Measurements from ENCODE around the gene PAX2. TPM values are rescaled to one million over a fixed set of nuclear protein-coding genes. Genes with fewer than 3 reads are reported as not detected.
A peak's percentile ranks its signal among the peaks of the same experiment; 100 is the strongest.

PAX2 gene
- total and polyA plus RNA-seq, 4 donors: not detected

- H3K4me3 ChIP-seq (ENCODE audit: low read depth in 1 of 3, low read length in 3 of 3): no peak overlapping the region
- no peaks in the 10 kb centered on the region for H3K36me3 ChIP-seq (ENCODE audit: control insufficient read depth in 4 of 4, insufficient read depth in 3 of 4, low read depth in 1 of 4, low read length in 3 of 4)
- no peak for DNase-seq (ENCODE audit: low spot score)
- no peak overlapping the region for H3K9ac ChIP-seq (ENCODE audit: low read depth in 1 of 2, low read length in 2 of 2)
- no peak overlapping the region for H3K27ac ChIP-seq (ENCODE audit: low read depth in 1 of 2, low read length in 2 of 2)
- no peaks in the 10 kb centered on the region for H3K27me3 ChIP-seq (ENCODE audit: control insufficient read depth in 4 of 4, insufficient read depth in 4 of 4, low read length in 3 of 4)
- peaks cover 2 to 20% (median 15%) of the 10 kb centered on the region in 4 donors for H3K4me1 ChIP-seq (ENCODE audit: control insufficient read depth in 4 of 4, insufficient read depth in 4 of 4, low read length in 3 of 4)
- WGBS: 43% methylated on average over 5 of the region's 5 CpGs
- TF ChIP-seq HNF4A (conservative IDR thresholded peaks at IDR 0.05) (peak; percentile 75 to 79), JUND (IDR thresholded peaks at IDR 0.05) (no peak), YY1 (IDR thresholded peaks at IDR 0.05) (no peak), NR2F2 (IDR thresholded peaks at IDR 0.05) (peak; percentile 27), GABPA (IDR thresholded peaks at IDR 0.05 in 1 of 2, conservative IDR thresholded peaks at IDR 0.05 in 1 of 2) (no peak), FOXA2 (IDR thresholded peaks at IDR 0.05) (peak; percentile 63), SP1 (IDR thresholded peaks at IDR 0.05) (peak; percentile 39), RXRA (IDR thresholded peaks at IDR 0.05) (peak in 1 of 2 donors; percentile 12)
- H3K9me3 ChIP-seq (ENCODE audit: control insufficient read depth in 4 of 4, low read length in 3 of 4): no peaks in the 10 kb centered on the region
Measured at GRCh38 chr10:100875484-100876166, 130.2 kb downstream of the PAX2 start.

GRCh38 chr10:100876585-100877460 lies 131.4 kb downstream of the PAX2 start:
- no peak for DNase-seq (ENCODE audit: low spot score)
- H3K36me3 ChIP-seq (ENCODE audit: control insufficient read depth in 4 of 4, insufficient read depth in 3 of 4, low read depth in 1 of 4, low read length in 3 of 4): no peaks in the 10 kb centered on the region
- WGBS: 56% methylated on average over 24 of the region's 24 CpGs
- H3K27me3 ChIP-seq (ENCODE audit: control insufficient read depth in 4 of 4, insufficient read depth in 4 of 4, low read length in 3 of 4): no peaks in the 10 kb centered on the region
- H3K4me1 ChIP-seq (ENCODE audit: control insufficient read depth in 4 of 4, insufficient read depth in 4 of 4, low read length in 3 of 4): peaks cover 2 to 20% (median 15%) of the 10 kb centered on the region in 4 donors
- no peaks in the 10 kb centered on the region for H3K9me3 ChIP-seq (ENCODE audit: control insufficient read depth in 4 of 4, low read length in 3 of 4)
- no peak overlapping the region for H3K9ac ChIP-seq (ENCODE audit: low read depth in 1 of 2, low read length in 2 of 2)
- H3K27ac ChIP-seq (ENCODE audit: low read depth in 1 of 2, low read length in 2 of 2): no peak overlapping the region
- no peak overlapping the region for H3K4me3 ChIP-seq (ENCODE audit: low read depth in 1 of 3, low read length in 3 of 3)
- TF ChIP-seq HNF4A (conservative IDR thresholded peaks at IDR 0.05) (no peak), REST (IDR thresholded peaks at IDR 0.05) (no peak), YY1 (IDR thresholded peaks at IDR 0.05) (no peak), RAD21 (IDR thresholded peaks at IDR 0.05) (no peak), SP1 (IDR thresholded peaks at IDR 0.05) (no peak), EGR1 (IDR thresholded peaks at IDR 0.05; ENCODE audit: low read depth in 2 of 2) (no peak), FOXA1 (IDR thresholded peaks at IDR 0.05) (no peak), RXRA (IDR thresholded peaks at IDR 0.05) (no peak)
- TF ChIP-seq, protein P1, sequence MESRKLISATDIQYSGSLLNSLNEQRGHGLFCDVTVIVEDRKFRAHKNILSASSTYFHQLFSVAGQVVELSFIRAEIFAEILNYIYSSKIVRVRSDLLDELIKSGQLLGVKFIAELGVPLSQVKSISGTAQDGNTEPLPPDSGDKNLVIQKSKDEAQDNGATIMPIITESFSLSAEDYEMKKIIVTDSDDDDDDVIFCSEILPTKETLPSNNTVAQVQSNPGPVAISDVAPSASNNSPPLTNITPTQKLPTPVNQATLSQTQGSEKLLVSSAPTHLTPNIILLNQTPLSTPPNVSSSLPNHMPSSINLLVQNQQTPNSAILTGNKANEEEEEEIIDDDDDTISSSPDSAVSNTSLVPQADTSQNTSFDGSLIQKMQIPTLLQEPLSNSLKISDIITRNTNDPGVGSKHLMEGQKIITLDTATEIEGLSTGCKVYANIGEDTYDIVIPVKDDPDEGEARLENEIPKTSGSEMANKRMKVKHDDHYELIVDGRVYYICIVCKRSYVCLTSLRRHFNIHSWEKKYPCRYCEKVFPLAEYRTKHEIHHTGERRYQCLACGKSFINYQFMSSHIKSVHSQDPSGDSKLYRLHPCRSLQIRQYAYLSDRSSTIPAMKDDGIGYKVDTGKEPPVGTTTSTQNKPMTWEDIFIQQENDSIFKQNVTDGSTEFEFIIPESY (IDR thresholded peaks at IDR 0.05): no peak

Measured in liver (tissue), 9 donors.